ENCODE measurements around the gene GGA1.
A peak's percentile ranks its signal among the peaks of the same experiment; 100 is the strongest.

GGA1 gene

DNA sequence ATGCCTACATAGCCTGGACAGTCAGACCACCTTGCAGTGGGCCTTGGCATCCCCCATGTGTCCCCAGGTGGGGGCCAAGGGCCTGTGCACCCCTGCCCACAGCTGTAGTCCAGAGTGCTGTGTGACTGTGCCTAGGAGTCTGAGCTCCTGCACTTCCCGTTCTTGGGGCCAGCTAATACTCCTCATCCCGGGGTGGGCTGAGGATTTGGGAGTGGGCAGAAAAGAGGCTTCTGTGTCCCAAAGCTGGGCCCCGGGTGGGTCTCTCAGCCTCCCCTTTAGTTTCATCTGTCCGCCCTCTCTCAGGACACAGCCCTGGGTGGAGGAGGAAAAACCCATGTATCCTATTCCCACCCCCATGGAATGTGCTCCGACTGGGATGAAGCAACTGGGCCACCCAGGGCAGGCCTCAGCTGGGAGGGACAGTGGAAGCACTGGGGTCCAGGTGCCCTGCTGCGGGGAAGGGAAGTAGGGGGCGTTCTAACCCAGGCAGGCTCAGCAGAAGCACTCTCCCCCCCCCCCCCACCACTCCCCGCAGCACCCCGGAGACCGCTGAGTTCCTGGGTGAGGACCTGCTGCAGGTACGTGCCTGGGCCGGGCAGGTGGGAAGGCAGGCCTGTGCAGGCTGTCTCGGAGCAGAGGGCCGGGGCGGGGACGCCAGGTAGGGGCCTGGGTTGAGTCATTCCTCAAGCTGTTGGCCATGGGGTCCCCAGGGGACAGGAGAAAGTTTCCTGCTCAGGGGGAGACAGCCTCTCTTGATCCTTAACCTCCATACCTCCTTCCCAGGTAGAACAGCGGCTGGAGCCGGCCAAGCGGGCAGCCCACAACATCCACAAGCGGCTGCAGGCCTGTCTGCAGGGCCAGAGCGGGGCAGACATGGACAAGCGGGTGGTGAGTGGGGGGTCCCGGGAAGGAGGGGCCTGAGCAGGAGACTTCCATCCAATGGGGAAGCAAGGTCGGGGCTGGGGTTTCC, 32.2 kb downstream of the GGA1 start:
- H3K27me3 ChIP-seq (ENCODE audit: insufficient read depth, low read length, poor library complexity), result peaks cover 3% of the 10 kb centered on the region
- peak overlapping the region; percentile 67; the same call in 1 of the 2 replicates for H3K27ac ChIP-seq (ENCODE audit: low read length)
- H3K9me3 ChIP-seq (ENCODE audit: insufficient read depth, low read length, severe bottlenecking), result no peaks in the 10 kb centered on the region
- H3K79me2 ChIP-seq (ENCODE audit: insufficient read depth, low read length), result no peaks in the 10 kb centered on the region
- peak overlapping the region in 1 of 2 experiments; percentile 72; a peak in 2 of 4 replicates for H3K4me3 ChIP-seq (ENCODE audit: low read depth in 1 of 2, low read length in 2 of 2)
- no peak for TF ChIP-seq EZH2 (IDR thresholded peaks at IDR 0.05; ENCODE audit: borderline replicate concordance, low read depth, low read length, severe bottlenecking)
- TF ChIP-seq, protein P1, sequence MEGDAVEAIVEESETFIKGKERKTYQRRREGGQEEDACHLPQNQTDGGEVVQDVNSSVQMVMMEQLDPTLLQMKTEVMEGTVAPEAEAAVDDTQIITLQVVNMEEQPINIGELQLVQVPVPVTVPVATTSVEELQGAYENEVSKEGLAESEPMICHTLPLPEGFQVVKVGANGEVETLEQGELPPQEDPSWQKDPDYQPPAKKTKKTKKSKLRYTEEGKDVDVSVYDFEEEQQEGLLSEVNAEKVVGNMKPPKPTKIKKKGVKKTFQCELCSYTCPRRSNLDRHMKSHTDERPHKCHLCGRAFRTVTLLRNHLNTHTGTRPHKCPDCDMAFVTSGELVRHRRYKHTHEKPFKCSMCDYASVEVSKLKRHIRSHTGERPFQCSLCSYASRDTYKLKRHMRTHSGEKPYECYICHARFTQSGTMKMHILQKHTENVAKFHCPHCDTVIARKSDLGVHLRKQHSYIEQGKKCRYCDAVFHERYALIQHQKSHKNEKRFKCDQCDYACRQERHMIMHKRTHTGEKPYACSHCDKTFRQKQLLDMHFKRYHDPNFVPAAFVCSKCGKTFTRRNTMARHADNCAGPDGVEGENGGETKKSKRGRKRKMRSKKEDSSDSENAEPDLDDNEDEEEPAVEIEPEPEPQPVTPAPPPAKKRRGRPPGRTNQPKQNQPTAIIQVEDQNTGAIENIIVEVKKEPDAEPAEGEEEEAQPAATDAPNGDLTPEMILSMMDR (IDR thresholded peaks at IDR 0.05; ENCODE audit: borderline replicate concordance, extremely low read depth, low read length, poor library complexity, severe bottlenecking), result no peak
- no peaks in the 10 kb centered on the region for H4K20me1 ChIP-seq (ENCODE audit: insufficient read depth, low read length)
- H3K9ac ChIP-seq (ENCODE audit: low read depth, low read length), result peak overlapping the region; percentile 60
- no peak for DNase-seq
- H3K4me1 ChIP-seq (ENCODE audit: insufficient read depth, low read length), result peaks cover 52% of the 10 kb centered on the region
- H3K4me2 ChIP-seq (ENCODE audit: insufficient read depth, low read length), result peak overlapping the region; percentile 98
- no peak overlapping the region for H2AFZ ChIP-seq (ENCODE audit: low read depth, low read length)
- no peak for ATAC-seq (ENCODE audit: insufficient read depth, low read depth)
- H3K36me3 ChIP-seq (ENCODE audit: insufficient read depth, low read length), result peaks cover 3% of the 10 kb centered on the region; the same call in 1 of the 2 replicates

DNA sequence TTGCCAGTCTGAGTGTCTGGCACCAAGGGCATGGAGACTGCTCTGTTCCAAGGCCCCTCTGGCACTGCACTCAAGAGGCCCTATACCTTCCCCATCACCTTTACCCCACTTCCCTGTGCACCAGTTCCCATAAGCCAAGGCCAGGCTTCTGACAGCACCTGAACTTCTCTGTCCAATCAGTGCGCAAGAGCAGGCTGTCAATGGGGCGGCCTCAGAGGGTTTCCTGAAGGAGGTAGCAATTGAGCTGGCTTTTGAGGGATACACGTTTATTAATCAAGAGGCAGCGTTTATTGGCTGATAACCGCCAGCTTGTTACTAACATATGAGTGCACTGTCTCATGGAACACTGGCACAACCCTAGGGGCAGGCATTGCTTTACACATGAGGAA, 32.9 kb downstream of the GGA1 start:
- TF ChIP-seq EZH2 (IDR thresholded peaks at IDR 0.05; ENCODE audit: borderline replicate concordance, low read depth, low read length, severe bottlenecking), result no peak
- TF ChIP-seq, protein P1 (IDR thresholded peaks at IDR 0.05; ENCODE audit: borderline replicate concordance, extremely low read depth, low read length, poor library complexity, severe bottlenecking), result no peak

DNA sequence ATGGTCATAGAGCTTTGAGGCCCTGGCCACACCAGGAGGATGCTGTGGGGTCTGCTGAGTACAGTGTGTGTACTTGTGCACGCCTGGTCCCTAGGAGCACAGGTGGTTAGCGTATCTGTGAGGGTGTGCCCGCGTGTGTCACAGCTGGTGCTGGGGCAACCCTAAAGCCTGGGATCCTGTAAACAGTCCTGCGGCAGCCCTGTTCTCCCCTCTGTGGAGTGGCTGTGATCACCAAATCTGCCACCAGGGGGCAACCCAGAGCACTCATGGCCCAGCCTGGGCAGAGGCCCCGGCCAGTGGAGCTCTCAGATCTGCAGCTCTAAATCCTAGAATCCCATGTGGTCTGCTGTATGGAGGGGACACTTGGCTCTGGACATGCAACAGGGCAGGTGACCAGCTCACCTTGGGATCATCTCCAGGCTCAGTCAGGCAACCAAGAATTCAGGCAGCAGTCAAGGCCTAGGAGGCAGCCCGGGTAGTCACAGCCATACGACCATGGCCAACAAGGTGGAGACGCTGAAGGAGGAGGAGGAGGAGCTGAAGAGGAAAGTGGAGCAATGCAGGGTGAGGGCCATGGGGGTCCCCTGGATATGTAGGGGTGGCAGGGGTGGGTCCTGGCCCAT, 34.7 kb downstream of the GGA1 start:
- peaks cover 3% of the 10 kb centered on the region for H3K27me3 ChIP-seq (ENCODE audit: insufficient read depth, low read length, poor library complexity)
- no peak overlapping the region for H3K4me3 ChIP-seq (ENCODE audit: low read depth in 1 of 2, low read length in 2 of 2)
- no peaks in the 10 kb centered on the region for H3K79me2 ChIP-seq (ENCODE audit: insufficient read depth, low read length)
- ATAC-seq (ENCODE audit: insufficient read depth, low read depth), result peak; percentile 88
- no peak for TF ChIP-seq EZH2 (IDR thresholded peaks at IDR 0.05; ENCODE audit: borderline replicate concordance, low read depth, low read length, severe bottlenecking)
- TF ChIP-seq, protein P1 (IDR thresholded peaks at IDR 0.05; ENCODE audit: borderline replicate concordance, extremely low read depth, low read length, poor library complexity, severe bottlenecking), result peak; percentile 93
- H3K9me3 ChIP-seq (ENCODE audit: insufficient read depth, low read length, severe bottlenecking), result no peaks in the 10 kb centered on the region
- H2AFZ ChIP-seq (ENCODE audit: low read depth, low read length), result peak overlapping the region; percentile 62
- peak; percentile 86 for DNase-seq
- no peak overlapping the region for H3K4me2 ChIP-seq (ENCODE audit: insufficient read depth, low read length)
- peaks cover 27% of the 10 kb centered on the region for H3K4me1 ChIP-seq (ENCODE audit: insufficient read depth, low read length)
- H3K36me3 ChIP-seq (ENCODE audit: insufficient read depth, low read length), result peaks cover 3% of the 10 kb centered on the region; the same call in 1 of the 2 replicates
- 0 out of 2 replicates have a peak overlapping the region, but pooled peaks have one; percentile 10 for H3K9ac ChIP-seq (ENCODE audit: low read depth, low read length)
- H3K27ac ChIP-seq (ENCODE audit: low read length), result peak overlapping the region; percentile 44; the same call in 1 of the 2 replicates
- H4K20me1 ChIP-seq (ENCODE audit: insufficient read depth, low read length), result no peaks in the 10 kb centered on the region

More for the DNA sequence above, 32.9 kb downstream of the GGA1 start:
- Histone ChIP-seq H3K27me3 (ENCODE audit: insufficient read depth, low read length, poor library complexity) (peaks cover 3% of the 10 kb centered on the region), H4K20me1 (ENCODE audit: insufficient read depth, low read length) (no peaks in the 10 kb centered on the region), H3K4me2 (ENCODE audit: insufficient read depth, low read length) (no peak overlapping the region), H3K36me3 (ENCODE audit: insufficient read depth, low read length) (peaks cover 3% of the 10 kb centered on the region; the same call in 1 of the 2 replicates), H3K4me3 (ENCODE audit: low read depth in 1 of 2, low read length in 2 of 2) (no peak overlapping the region), H3K4me1 (ENCODE audit: insufficient read depth, low read length) (peaks cover 45% of the 10 kb centered on the region), H2AFZ (ENCODE audit: low read depth, low read length) (no peak overlapping the region), H3K9ac (ENCODE audit: low read depth, low read length) (no peak overlapping the region), H3K79me2 (ENCODE audit: insufficient read depth, low read length) (no peaks in the 10 kb centered on the region), H3K27ac (ENCODE audit: low read length) (no peak overlapping the region), H3K9me3 (ENCODE audit: insufficient read depth, low read length, severe bottlenecking) (no peaks in the 10 kb centered on the region)
- DNase-seq (no peak), ATAC-seq (ENCODE audit: insufficient read depth, low read depth) (no peak)

Measured in DND-41 (cell line).